ENCODE measurements around the gene LRRC31.

The LRRC31 gene

GRCh38 chr3:169905404-169905803, 35.7 kb upstream of the LRRC31 start:
- no peak overlapping the region for H3K4me3 ChIP-seq (ENCODE audit: control insufficient read depth, low read depth, low read length)
- TF ChIP-seq CTCF (conservative IDR thresholded peaks at IDR 0.05; ENCODE audit: control insufficient read depth, insufficient read depth, low read depth, low read length) = no peak
- DNase-seq (ENCODE audit: low read depth) = no peak

- DNase-seq (ENCODE audit: low read depth) = no peak
- TF ChIP-seq CTCF (conservative IDR thresholded peaks at IDR 0.05; ENCODE audit: control insufficient read depth, insufficient read depth, low read depth, low read length) = no peak
- H3K4me3 ChIP-seq (ENCODE audit: control insufficient read depth, low read depth, low read length) = no peak overlapping the region
Measured at GRCh38 chr3:169901453-169901852, 31.7 kb upstream of the LRRC31 start.

- TF ChIP-seq CTCF (conservative IDR thresholded peaks at IDR 0.05; ENCODE audit: control insufficient read depth, insufficient read depth, low read depth, low read length) = no peak
- no peak for DNase-seq (ENCODE audit: low read depth)
- H3K4me3 ChIP-seq (ENCODE audit: control insufficient read depth, low read depth, low read length) = no peak overlapping the region
Measured at GRCh38 chr3:169897284-169897683, 27.5 kb upstream of the LRRC31 start.

- H3K4me3 ChIP-seq (ENCODE audit: control insufficient read depth, low read depth, low read length) = no peak overlapping the region
- TF ChIP-seq CTCF (conservative IDR thresholded peaks at IDR 0.05; ENCODE audit: control insufficient read depth, insufficient read depth, low read depth, low read length) = no peak
- DNase-seq (ENCODE audit: low read depth) = no peak
Measured at GRCh38 chr3:169895072-169895471, 25.3 kb upstream of the LRRC31 start.

- TF ChIP-seq CTCF (conservative IDR thresholded peaks at IDR 0.05; ENCODE audit: control insufficient read depth, insufficient read depth, low read depth, low read length) = no peak
- DNase-seq (ENCODE audit: low read depth) = no peak
- no peak overlapping the region for H3K4me3 ChIP-seq (ENCODE audit: control insufficient read depth, low read depth, low read length)
Measured at GRCh38 chr3:169894110-169894509, 24.4 kb upstream of the LRRC31 start.

GRCh38 chr3:169891886-169892285, 22.2 kb upstream of the LRRC31 start:
- DNase-seq (ENCODE audit: low read depth) = no peak
- TF ChIP-seq CTCF (conservative IDR thresholded peaks at IDR 0.05; ENCODE audit: control insufficient read depth, insufficient read depth, low read depth, low read length) = no peak
- H3K4me3 ChIP-seq (ENCODE audit: control insufficient read depth, low read depth, low read length) = no peak overlapping the region

GRCh38 chr3:169886671-169887070, 16.9 kb upstream of the LRRC31 start:
- no peak for TF ChIP-seq CTCF (conservative IDR thresholded peaks at IDR 0.05; ENCODE audit: control insufficient read depth, insufficient read depth, low read depth, low read length)
- no peak overlapping the region for H3K4me3 ChIP-seq (ENCODE audit: control insufficient read depth, low read depth, low read length)
- DNase-seq (ENCODE audit: low read depth) = peak; percentile 56

All from fibroblast of mammary gland (primary cell).